Thymus (tissue), 11 donors: ENCODE results near the gene DHRS7B. TPM values are rescaled to one million over a fixed set of nuclear protein-coding genes. Genes with fewer than 3 reads are reported as not detected.
"Not testable (repeated sequence)": the region's sequence is repeated elsewhere in the genome, so short reads cannot be mapped to it uniquely, and the experiment has no call there.

Experiments
- DNase-seq, 9 donors: peaks; one replicate each; pipeline ENCODE4 v3.0.0-alpha.2; 2013; ENCODE audit warnings: low spot score in 9 of 9, low read depth in 6 of 9, missing footprints in 1 of 9
- H3K27ac ChIP-seq, 2 donors: one replicate each; pipeline ENCODE4 v1.5.1; 2013; ENCODE audit warnings: control low read depth in 1 of 2, low read depth in 1 of 2, low read length in 1 of 2, mild to moderate bottlenecking in 1 of 2, moderate library complexity in 1 of 2
- H3K27me3 ChIP-seq, 2 donors: one replicate each; pipeline ENCODE4 v1.5.1; 2013; ENCODE audit warnings: low read length in 1 of 2; ENCODE audit not compliant: control insufficient read depth in 2 of 2, insufficient read depth in 1 of 2
- H3K36me3 ChIP-seq, 2 donors: one replicate each; pipeline ENCODE4 v1.5.1; 2013; ENCODE audit warnings: low read length in 1 of 2, mild to moderate bottlenecking in 1 of 2, moderate library complexity in 1 of 2; ENCODE audit not compliant: control insufficient read depth in 2 of 2, insufficient read depth in 2 of 2
- H3K4me1 ChIP-seq, 2 donors: one replicate each; pipeline ENCODE4 v1.5.1; 2013; ENCODE audit warnings: low read length in 2 of 2; ENCODE audit not compliant: control insufficient read depth in 2 of 2, insufficient read depth in 2 of 2
- H3K4me3 ChIP-seq, 2 donors: one replicate each; pipeline ENCODE4 v1.5.1; 2013; ENCODE audit warnings: low read length in 2 of 2, control low read depth in 1 of 2, mild to moderate bottlenecking in 1 of 2
- H3K9me3 ChIP-seq, 2 donors: one replicate each; pipeline ENCODE4 v1.5.1; 2013; ENCODE audit warnings: low read length in 1 of 2, mild to moderate bottlenecking in 1 of 2; ENCODE audit not compliant: control insufficient read depth in 2 of 2, insufficient read depth in 1 of 2
- WGBS: extraction: QIAGEN DNeasy Blood & Tissue Kit; methylation state at CpG from one replicate; pipeline ENCODE4 v1.1.7; 2013; 5-methylcytosine and 5-hydroxymethylcytosine counted together
- polyA plus RNA-seq: library from polyadenylated mRNA; stranded (reverse); fragments of 200-250 nt; gene quantifications from one replicate; pipeline ENCODE4 v1.2.3, GENCODE V29; 2013
- total RNA-seq: library from RNA; stranded (reverse); fragments of 120-200 nt; gene quantifications from one replicate; pipeline ENCODE4 v1.2.4, GENCODE V29; 2013
- donor health status: healthy.

DHRS7B gene
- total and polyA plus RNA-seq, 2 donors = 17.5 to 22.8 TPM

- Histone ChIP-seq H3K9me3 (no peaks in the 10 kb centered on the region), H3K4me3 (no peak overlapping the region), H3K36me3 (no peaks in the 10 kb centered on the region), H3K27ac (no peak overlapping the region), H3K4me1 (no peaks in the 10 kb centered on the region), H3K27me3 (no peaks in the 10 kb centered on the region)
- 91% methylated on average over 5 of the region's 5 CpGs for WGBS
- DNase-seq = no peak
These were observed 21.5 kb upstream of the DHRS7B start for GRCh38 chr17:21105064-21105894.

GRCh38 chr17:21106316-21106715, 20.4 kb upstream of the DHRS7B start:
- H3K4me1 ChIP-seq = no peaks in the 10 kb centered on the region
- H3K36me3 ChIP-seq = no peaks in the 10 kb centered on the region
- H3K27ac ChIP-seq = no peak overlapping the region
- no peaks in the 10 kb centered on the region for H3K9me3 ChIP-seq
- DNase-seq = no peak
- H3K4me3 ChIP-seq = no peak overlapping the region
- no peaks in the 10 kb centered on the region for H3K27me3 ChIP-seq
- WGBS = 96% methylated on average over 3 of the region's 3 CpGs

DNA sequence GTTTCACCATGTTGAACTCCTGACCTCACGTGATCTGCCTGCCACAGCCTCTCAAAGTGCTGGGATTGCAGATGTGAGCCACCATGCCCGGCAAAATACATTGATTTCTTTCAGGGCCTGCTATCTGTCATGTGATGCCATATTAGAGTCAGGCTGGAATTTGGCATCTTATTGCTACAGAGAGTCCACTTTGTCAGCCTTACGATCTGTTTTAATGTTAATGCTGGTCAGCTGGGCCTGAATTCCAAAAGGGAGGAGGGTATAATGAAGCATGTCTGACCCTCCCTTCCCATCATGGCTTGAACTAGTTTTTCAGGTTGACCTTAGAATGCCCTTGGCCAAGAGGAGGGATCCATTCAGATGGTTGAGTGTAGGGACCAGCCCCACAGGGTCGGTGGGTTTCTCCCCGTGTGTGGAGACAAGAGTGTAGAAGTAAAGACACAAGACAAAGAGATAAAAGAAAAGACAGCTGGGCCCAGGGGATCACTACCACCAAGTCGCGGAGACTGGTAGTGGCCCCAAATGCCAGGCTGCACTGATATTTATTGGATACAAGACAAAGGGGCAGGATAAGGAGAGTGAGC, 19.6 kb upstream of the DHRS7B start:
- H3K9me3 ChIP-seq, H3K27me3 ChIP-seq, H3K4me1 ChIP-seq, H3K27ac ChIP-seq, H3K4me3 ChIP-seq, H3K36me3 ChIP-seq, DNase-seq: not testable (repeated sequence)
- WGBS = 96% methylated on average over 7 of the region's 7 CpGs

GRCh38 chr17:21108651-21109050, 18.1 kb upstream of the DHRS7B start:
- H3K4me1 ChIP-seq = no peaks in the 10 kb centered on the region
- no peak for DNase-seq
- WGBS = 92% methylated on average over 3 of the region's 3 CpGs
- no peak overlapping the region for H3K27ac ChIP-seq
- H3K36me3 ChIP-seq = no peaks in the 10 kb centered on the region
- H3K4me3 ChIP-seq = no peak overlapping the region
- no peaks in the 10 kb centered on the region for H3K9me3 ChIP-seq
- no peaks in the 10 kb centered on the region for H3K27me3 ChIP-seq

DNA sequence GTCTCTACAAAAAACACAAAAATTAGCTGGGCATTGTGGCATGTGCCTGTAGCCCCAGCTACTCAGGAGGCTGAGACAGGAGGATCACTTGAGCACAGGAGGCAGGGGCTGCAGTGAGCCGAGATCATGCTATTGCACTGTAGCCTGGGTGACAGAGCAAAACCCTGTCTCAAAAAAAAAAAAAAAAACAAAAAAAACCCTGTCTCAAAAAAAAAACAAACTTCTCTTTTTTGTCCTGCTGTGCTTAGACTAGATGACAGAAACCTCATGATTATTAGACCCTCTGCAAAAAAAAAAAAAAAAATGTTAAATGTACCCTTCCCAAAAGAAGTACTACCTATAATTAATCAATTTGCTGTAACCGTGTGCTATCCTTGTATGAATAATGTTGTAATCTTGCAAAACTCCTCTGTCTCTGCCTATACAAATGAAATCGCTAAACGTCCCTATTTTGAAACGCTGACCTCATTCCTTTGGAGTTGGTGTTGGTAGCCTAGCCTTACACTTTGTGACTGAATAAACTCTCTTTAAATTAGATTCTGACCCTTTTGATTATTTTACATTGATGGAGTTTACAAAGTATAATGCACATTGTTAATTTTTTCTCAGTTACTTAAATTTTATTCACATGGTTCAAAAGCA, 13.6 kb upstream of the DHRS7B start:
- 46% methylated on average over 5 of the region's 5 CpGs for WGBS

GRCh38 chr17:21113716-21114115, 13.0 kb upstream of the DHRS7B start:
- no peak for DNase-seq
- no peak overlapping the region for H3K4me3 ChIP-seq
- H3K27me3 ChIP-seq = peaks cover 0 to under 1% of the 10 kb centered on the region in 2 donors
- WGBS = 17% methylated on average over 1 of the region's 1 CpG
- H3K9me3 ChIP-seq = no peaks in the 10 kb centered on the region
- no peaks in the 10 kb centered on the region for H3K36me3 ChIP-seq
- H3K27ac ChIP-seq = no peak overlapping the region
- H3K4me1 ChIP-seq = no peaks in the 10 kb centered on the region

More for the DNA sequence above, 13.6 kb upstream of the DHRS7B start:
- no peak for DNase-seq
- H3K36me3 ChIP-seq = no peaks in the 10 kb centered on the region
- no peak overlapping the region for H3K4me3 ChIP-seq
- H3K4me1 ChIP-seq = no peaks in the 10 kb centered on the region
- no peaks in the 10 kb centered on the region for H3K27me3 ChIP-seq
- no peaks in the 10 kb centered on the region for H3K9me3 ChIP-seq
- no peak overlapping the region for H3K27ac ChIP-seq

- H3K4me1 ChIP-seq = not testable (repeated sequence)
- 92% methylated on average over 4 of the region's 4 CpGs for WGBS
These were observed 12.0 kb upstream of the DHRS7B start for GRCh38 chr17:21114791-21115190.

DNA sequence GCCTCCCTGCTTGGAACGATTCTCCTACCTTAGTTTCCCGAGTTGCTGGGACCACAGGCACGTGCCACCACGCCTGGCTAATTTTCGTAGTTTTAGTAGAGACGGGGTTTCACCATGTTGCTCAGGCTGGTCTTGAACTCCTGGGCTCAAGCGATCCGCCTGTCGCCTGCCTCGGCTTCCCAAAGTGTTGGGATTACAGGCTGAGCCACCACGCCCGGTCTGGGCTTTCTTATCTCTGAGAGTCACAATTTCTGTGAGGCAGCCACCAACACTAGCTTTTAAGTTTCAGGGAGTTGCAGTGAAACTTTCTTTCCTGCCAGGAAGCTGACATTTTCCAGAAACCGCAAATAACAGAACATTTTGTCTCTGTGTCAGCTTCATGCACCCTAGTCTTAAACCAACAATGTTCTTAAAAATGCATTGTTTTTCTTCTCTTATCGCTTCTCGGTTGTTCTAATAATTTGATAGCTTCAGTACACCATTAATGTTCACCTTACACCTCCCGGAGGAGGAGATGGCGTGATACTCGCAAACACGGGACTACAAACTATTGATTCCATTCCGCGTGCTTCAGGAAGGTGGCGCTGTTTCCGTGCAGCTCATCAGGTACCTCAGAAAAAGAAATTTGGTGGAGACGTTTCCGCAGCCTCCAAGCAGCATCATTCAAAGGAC, 7.4 kb upstream of the DHRS7B start:
- DNase-seq = peak; percentile 33 to 81 (median 56)
- Histone ChIP-seq H3K36me3 (no peaks in the 10 kb centered on the region), H3K4me3 (no peak overlapping the region), H3K4me1 (no peaks in the 10 kb centered on the region), H3K9me3 (no peaks in the 10 kb centered on the region), H3K27ac (no peak overlapping the region), H3K27me3 (peaks cover 3 to 7% of the 10 kb centered on the region in 2 donors)
- WGBS = 38% methylated on average over 25 of the region's 25 CpGs

More at GRCh38 chr17:21114791-21115190, 12.0 kb upstream of the DHRS7B start:
- H3K9me3 ChIP-seq, DNase-seq, H3K27me3 ChIP-seq, H3K27ac ChIP-seq, H3K4me3 ChIP-seq, H3K36me3 ChIP-seq: not testable (repeated sequence)

GRCh38 chr17:21119919-21120249, 6.9 kb upstream of the DHRS7B start:
- DNase-seq = no peak
- no peaks in the 10 kb centered on the region for H3K36me3 ChIP-seq
- under 1% methylated on average over 5 of the region's 5 CpGs for WGBS
- H3K27ac ChIP-seq = no peak overlapping the region
- H3K9me3 ChIP-seq = no peaks in the 10 kb centered on the region
- H3K4me1 ChIP-seq = no peaks in the 10 kb centered on the region
- no peak overlapping the region for H3K4me3 ChIP-seq
- peaks cover 3 to 7% of the 10 kb centered on the region in 2 donors for H3K27me3 ChIP-seq
